ENCODE data around the gene ANKMY1.

The ANKMY1 gene

GRCh38 chr2:240468303-240469238 lies 89.2 kb downstream of the ANKMY1 start:
- DNase-seq = no peak

GRCh38 chr2:240467659-240468302 lies 90.0 kb downstream of the ANKMY1 start:
- no peak for DNase-seq

- no peak for DNase-seq
Observed at GRCh38 chr2:240467149-240467642, 90.6 kb downstream of the ANKMY1 start.

- DNase-seq = no peak
Observed at GRCh38 chr2:240466579-240467148, 91.1 kb downstream of the ANKMY1 start.

- DNase-seq = no peak
Observed at GRCh38 chr2:240465765-240466578, 91.8 kb downstream of the ANKMY1 start.

- no peak for DNase-seq
Observed at GRCh38 chr2:240465268-240465764, 92.5 kb downstream of the ANKMY1 start.

GRCh38 chr2:240464514-240465241 lies 93.1 kb downstream of the ANKMY1 start:
- DNase-seq = no peak

- no peak for DNase-seq
Observed at GRCh38 chr2:240463866-240464481, 93.8 kb downstream of the ANKMY1 start.

GRCh38 chr2:240463274-240463865 lies 94.4 kb downstream of the ANKMY1 start:
- no peak for DNase-seq

GRCh38 chr2:240462707-240463273 lies 95.0 kb downstream of the ANKMY1 start:
- DNase-seq = no peak

GRCh38 chr2:240462073-240462706 lies 95.6 kb downstream of the ANKMY1 start:
- no peak for DNase-seq

- DNase-seq = no peak
Observed at GRCh38 chr2:240461471-240462072, 96.2 kb downstream of the ANKMY1 start.

GRCh38 chr2:240460781-240461431 lies 96.9 kb downstream of the ANKMY1 start:
- no peak for DNase-seq

GRCh38 chr2:240460253-240460711 lies 97.5 kb downstream of the ANKMY1 start:
- DNase-seq = no peak

- DNase-seq = no peak
Observed at GRCh38 chr2:240459401-240460252, 98.2 kb downstream of the ANKMY1 start.

GRCh38 chr2:240458900-240459391 lies 98.8 kb downstream of the ANKMY1 start:
- no peak for DNase-seq

- no peak for DNase-seq
Observed at GRCh38 chr2:240458044-240458899, 99.5 kb downstream of the ANKMY1 start.
